WTC11 (cell line): ENCODE results near the gene TRPV5. TPM values are rescaled to one million over a fixed set of nuclear protein-coding genes. Genes with fewer than 3 reads are reported as not detected.

Experiments
- ATAC-seq: fragments of 200-7000 bp; cut with Tn5 transposase; 2 replicates; pipeline ENCODE4 v1.10.0; 2021; ENCODE audit warnings: mild to moderate bottlenecking, moderate library complexity
- CTCF ChIA-PET: fragments of 300-600 bp; sonication (Branson Sonifier 250); formaldehyde crosslinking; loops from one replicate; lab custom pipeline; 2021; ENCODE audit warnings: antibody characterized with exemption; lab: Charles Lee
- POLR2A ChIA-PET: fragments of 350-600 bp; sonication (Branson Sonifier 250); formaldehyde crosslinking; loops from one replicate; lab custom pipeline; 2021; ENCODE audit warnings: antibody characterized with exemption; lab: Charles Lee
- DNase-seq: peaks from one replicate; pipeline ENCODE4 v3.0.0; 2021; ENCODE audit warnings: low spot score
- H3K27ac Mint-ChIP-seq: 2 replicates; pipeline ENCODE4 v1.8.0; 2021; ENCODE audit warnings: mixed read lengths
- H3K27me3 Mint-ChIP-seq: 2 replicates; pipeline ENCODE4 v1.8.0; 2021; ENCODE audit warnings: low read depth, mild to moderate bottlenecking, moderate library complexity, mixed read lengths
- H3K36me3 Mint-ChIP-seq: 2 replicates; pipeline ENCODE4 v1.8.0; 2021; ENCODE audit warnings: mixed read lengths
- H3K4me1 Mint-ChIP-seq: 2 replicates; pipeline ENCODE4 v1.8.0; 2022; ENCODE audit warnings: mixed read lengths
- H3K4me3 Mint-ChIP-seq: 2 replicates; pipeline ENCODE4 v1.8.0; 2021; ENCODE audit warnings: mild to moderate bottlenecking, moderate library complexity, mixed read lengths
- H3K9me3 Mint-ChIP-seq: 2 replicates; pipeline ENCODE4 v1.8.0; 2021; ENCODE audit warnings: mixed read lengths
- ATF1 ChIP-seq: sonication (generic); formaldehyde crosslinking; IDR thresholded peaks from 2 replicates; pipeline ENCODE4 v1.8.1; 2023; ENCODE audit warnings: mild to moderate bottlenecking, moderate library complexity, missing genetic modification reagents
- CBFB ChIP-seq: sonication (generic); formaldehyde crosslinking; IDR thresholded peaks from 2 replicates; pipeline ENCODE4 v1.8.1; 2022; ENCODE audit warnings: mild to moderate bottlenecking, low read depth, missing genetic modification reagents
- ETV6 ChIP-seq: sonication (generic); formaldehyde crosslinking; IDR thresholded peaks from 2 replicates; pipeline ENCODE4 v1.8.1; 2022; ENCODE audit warnings: mild to moderate bottlenecking, missing genetic modification reagents
- GABPB1 ChIP-seq: sonication (generic); formaldehyde crosslinking; IDR thresholded peaks from 2 replicates; pipeline ENCODE4 v1.8.1; 2023; ENCODE audit warnings: mild to moderate bottlenecking, missing genetic modification reagents
- NR2C2 ChIP-seq: sonication (generic); formaldehyde crosslinking; IDR thresholded peaks from 2 replicates; pipeline ENCODE4 v1.8.0; 2022; ENCODE audit warnings: mild to moderate bottlenecking, missing genetic modification reagents
- NR3C1 ChIP-seq: sonication (generic); formaldehyde crosslinking; conservative IDR thresholded peaks from 2 replicates; pipeline ENCODE4 v1.8.1; 2023; ENCODE audit warnings: low read depth, mild to moderate bottlenecking, missing genetic modification reagents
- RORB ChIP-seq: fragments of 250-450 bp; sonication (Bioruptor Pico); IDR thresholded peaks from 2 replicates; pipeline ENCODE4 v1.9.0; 2021; ENCODE audit warnings: mild to moderate bottlenecking
- SMAD3 ChIP-seq: sonication (generic); formaldehyde crosslinking; IDR thresholded peaks from 2 replicates; pipeline ENCODE4 v1.8.0; 2022; ENCODE audit warnings: missing genetic modification reagents, mild to moderate bottlenecking, borderline replicate concordance
- SOX15 ChIP-seq: fragments of 250-450 bp; sonication (Bioruptor Pico); IDR thresholded peaks from 2 replicates; pipeline ENCODE4 v1.9.0; 2021; ENCODE audit warnings: mild to moderate bottlenecking
- TP53 ChIP-seq: sonication (generic); formaldehyde crosslinking; IDR thresholded peaks from 2 replicates; pipeline ENCODE4 v1.8.1; 2023; ENCODE audit warnings: mild to moderate bottlenecking, missing genetic modification reagents
- ZNF396 ChIP-seq: fragments of 250-450 bp; sonication (Bioruptor Pico); IDR thresholded peaks from 2 replicates; pipeline ENCODE4 v1.8.0; 2021; ENCODE audit warnings: mild to moderate bottlenecking, moderate library complexity, borderline replicate concordance
- ZNF423 ChIP-seq: fragments of 250-450 bp; sonication (Bioruptor Pico); IDR thresholded peaks from 2 replicates; pipeline ENCODE4 v2.1.2; 2022; ENCODE audit warnings: mild to moderate bottlenecking, moderate library complexity
- total RNA-seq: library from RNA; stranded (reverse); gene quantifications from 3 replicates; pipeline ENCODE4 v1.2.3, GENCODE V29; 2021
- TF ChIP-seq, protein P1 (sequence below): fragments of 250-450 bp; sonication (Bioruptor Pico); IDR thresholded peaks from 2 replicates; pipeline ENCODE4 v1.9.0; 2021; ENCODE audit warnings: mild to moderate bottlenecking, borderline replicate concordance
- TF ChIP-seq, protein P2 (sequence below): sonication (generic); formaldehyde crosslinking; conservative IDR thresholded peaks from 2 replicates; pipeline ENCODE4 v1.8.1; 2022; ENCODE audit warnings: mild to moderate bottlenecking, missing genetic modification reagents
- TF ChIP-seq, protein P3 (sequence below): sonication (generic); formaldehyde crosslinking; IDR thresholded peaks from 2 replicates; pipeline ENCODE4 v1.8.1; 2023; ENCODE audit warnings: mild to moderate bottlenecking, moderate library complexity, missing genetic modification reagents
- TF ChIP-seq, protein P4 (sequence below): fragments of 250-450 bp; sonication (Bioruptor Pico); IDR thresholded peaks from 2 replicates; pipeline ENCODE4 v2.1.2; 2022; ENCODE audit warnings: mild to moderate bottlenecking, moderate library complexity

TRPV5 gene
- total RNA-seq, 1 experiment from 2014 or later = not detected

DNA sequence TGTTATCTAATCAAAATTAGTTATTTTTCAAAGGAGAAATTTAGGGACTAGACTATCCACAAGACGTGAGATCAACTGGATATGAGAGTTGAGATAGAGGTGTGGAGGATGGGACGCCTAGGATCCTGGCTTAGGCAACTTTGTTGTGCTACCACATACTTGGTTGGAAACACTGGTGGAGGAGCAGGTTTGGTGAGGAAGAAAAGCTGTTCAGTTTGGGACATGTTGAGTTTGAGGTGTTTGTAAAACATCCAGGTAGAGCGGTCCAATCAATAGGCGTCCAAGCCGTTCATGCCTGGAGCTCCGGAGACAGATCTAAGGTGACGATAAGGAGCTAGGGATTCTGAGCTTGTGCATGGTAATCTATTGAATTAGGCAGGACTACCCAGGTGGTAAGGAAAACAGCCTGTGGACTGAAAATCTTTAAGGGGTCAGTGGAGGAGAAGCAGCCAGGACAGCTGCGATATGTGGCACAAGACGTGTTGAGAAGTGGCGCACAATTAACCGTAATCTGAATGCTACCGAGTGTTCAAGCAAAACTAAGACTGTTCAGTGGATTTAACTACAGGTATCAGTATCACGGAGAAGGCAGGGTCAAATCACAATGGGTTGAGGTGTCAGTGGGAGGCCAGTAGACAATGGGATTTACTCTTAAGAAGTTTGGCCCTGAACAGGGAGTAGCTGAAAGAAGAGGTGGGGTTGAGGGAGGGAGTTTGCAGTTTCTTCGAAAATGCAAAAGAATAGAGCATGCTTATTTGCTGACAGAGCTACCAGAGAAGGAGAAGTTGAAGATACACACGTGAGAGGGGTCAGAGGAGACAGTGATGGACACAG lies 31.9 kb downstream of the TRPV5 start (continued):
- TF ChIP-seq, protein P1, sequence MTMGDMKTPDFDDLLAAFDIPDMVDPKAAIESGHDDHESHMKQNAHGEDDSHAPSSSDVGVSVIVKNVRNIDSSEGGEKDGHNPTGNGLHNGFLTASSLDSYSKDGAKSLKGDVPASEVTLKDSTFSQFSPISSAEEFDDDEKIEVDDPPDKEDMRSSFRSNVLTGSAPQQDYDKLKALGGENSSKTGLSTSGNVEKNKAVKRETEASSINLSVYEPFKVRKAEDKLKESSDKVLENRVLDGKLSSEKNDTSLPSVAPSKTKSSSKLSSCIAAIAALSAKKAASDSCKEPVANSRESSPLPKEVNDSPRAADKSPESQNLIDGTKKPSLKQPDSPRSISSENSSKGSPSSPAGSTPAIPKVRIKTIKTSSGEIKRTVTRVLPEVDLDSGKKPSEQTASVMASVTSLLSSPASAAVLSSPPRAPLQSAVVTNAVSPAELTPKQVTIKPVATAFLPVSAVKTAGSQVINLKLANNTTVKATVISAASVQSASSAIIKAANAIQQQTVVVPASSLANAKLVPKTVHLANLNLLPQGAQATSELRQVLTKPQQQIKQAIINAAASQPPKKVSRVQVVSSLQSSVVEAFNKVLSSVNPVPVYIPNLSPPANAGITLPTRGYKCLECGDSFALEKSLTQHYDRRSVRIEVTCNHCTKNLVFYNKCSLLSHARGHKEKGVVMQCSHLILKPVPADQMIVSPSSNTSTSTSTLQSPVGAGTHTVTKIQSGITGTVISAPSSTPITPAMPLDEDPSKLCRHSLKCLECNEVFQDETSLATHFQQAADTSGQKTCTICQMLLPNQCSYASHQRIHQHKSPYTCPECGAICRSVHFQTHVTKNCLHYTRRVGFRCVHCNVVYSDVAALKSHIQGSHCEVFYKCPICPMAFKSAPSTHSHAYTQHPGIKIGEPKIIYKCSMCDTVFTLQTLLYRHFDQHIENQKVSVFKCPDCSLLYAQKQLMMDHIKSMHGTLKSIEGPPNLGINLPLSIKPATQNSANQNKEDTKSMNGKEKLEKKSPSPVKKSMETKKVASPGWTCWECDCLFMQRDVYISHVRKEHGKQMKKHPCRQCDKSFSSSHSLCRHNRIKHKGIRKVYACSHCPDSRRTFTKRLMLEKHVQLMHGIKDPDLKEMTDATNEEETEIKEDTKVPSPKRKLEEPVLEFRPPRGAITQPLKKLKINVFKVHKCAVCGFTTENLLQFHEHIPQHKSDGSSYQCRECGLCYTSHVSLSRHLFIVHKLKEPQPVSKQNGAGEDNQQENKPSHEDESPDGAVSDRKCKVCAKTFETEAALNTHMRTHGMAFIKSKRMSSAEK (CRISPR knock-in tag) = no peak
- TF ChIP-seq TP53 (CRISPR knock-in tag) (no peak), NR2C2 (CRISPR knock-in tag) (no peak), NR3C1 (no peak), ATF1 (CRISPR knock-in tag) (no peak), SMAD3 (CRISPR knock-in tag) (no peak), RORB (CRISPR knock-in tag) (no peak), ETV6 (CRISPR knock-in tag) (no peak), ZNF423 (no peak), GABPB1 (no peak), CBFB (CRISPR knock-in tag) (no peak), SOX15 (no peak)
- TF ChIP-seq, protein P2, sequence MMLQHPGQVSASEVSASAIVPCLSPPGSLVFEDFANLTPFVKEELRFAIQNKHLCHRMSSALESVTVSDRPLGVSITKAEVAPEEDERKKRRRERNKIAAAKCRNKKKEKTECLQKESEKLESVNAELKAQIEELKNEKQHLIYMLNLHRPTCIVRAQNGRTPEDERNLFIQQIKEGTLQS (CRISPR knock-in tag) = no peak
- TF ChIP-seq, protein P3, sequence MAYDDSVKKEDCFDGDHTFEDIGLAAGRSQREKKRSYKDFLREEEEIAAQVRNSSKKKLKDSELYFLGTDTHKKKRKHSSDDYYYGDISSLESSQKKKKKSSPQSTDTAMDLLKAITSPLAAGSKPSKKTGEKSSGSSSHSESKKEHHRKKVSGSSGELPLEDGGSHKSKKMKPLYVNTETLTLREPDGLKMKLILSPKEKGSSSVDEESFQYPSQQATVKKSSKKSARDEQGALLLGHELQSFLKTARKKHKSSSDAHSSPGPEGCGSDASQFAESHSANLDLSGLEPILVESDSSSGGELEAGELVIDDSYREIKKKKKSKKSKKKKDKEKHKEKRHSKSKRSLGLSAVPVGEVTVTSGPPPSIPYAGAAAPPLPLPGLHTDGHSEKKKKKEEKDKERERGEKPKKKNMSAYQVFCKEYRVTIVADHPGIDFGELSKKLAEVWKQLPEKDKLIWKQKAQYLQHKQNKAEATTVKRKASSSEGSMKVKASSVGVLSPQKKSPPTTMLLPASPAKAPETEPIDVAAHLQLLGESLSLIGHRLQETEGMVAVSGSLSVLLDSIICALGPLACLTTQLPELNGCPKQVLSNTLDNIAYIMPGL = no peak
- TF ChIP-seq, protein P4, sequence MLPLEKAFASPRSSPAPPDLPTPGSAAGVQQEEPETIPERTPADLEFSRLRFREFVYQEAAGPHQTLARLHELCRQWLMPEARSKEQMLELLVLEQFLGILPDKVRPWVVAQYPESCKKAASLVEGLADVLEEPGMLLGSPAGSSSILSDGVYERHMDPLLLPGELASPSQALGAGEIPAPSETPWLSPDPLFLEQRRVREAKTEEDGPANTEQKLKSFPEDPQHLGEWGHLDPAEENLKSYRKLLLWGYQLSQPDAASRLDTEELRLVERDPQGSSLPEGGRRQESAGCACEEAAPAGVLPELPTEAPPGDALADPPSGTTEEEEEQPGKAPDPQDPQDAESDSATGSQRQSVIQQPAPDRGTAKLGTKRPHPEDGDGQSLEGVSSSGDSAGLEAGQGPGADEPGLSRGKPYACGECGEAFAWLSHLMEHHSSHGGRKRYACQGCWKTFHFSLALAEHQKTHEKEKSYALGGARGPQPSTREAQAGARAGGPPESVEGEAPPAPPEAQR = no peak

DNA sequence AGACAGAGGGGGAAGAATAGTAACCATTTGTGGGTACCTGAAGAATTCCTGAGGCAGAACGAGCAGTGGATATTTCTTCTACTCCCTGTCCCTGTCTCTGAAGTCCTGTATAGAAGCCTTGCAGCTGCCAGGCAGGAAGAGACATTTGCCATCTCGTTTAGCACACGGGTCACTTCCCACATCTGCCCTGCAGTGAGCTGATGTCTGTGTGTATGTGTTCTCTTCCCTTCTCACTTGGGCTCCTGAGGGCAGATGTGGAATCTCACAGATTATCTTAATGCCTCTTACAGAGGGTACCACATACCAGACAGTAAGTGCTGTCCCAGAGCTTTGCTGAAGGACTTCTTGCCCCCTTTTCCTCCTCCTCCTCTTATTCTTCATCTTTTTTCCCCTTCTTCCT lies 33.9 kb downstream of the TRPV5 start:
- CTCF ChIA-PET = interaction anchor here (1.1 to 1.8 kb wide), 2 partner anchors 10 to 27 kb away, joined by 5 to 10 read pairs; no protein-coding TSS in a partner anchor
- H3K36me3 Mint-ChIP-seq = peaks cover 13% of the 10 kb centered on the region
- peaks cover 13% of the 10 kb centered on the region for H3K4me1 Mint-ChIP-seq
- H3K27ac Mint-ChIP-seq = no peak overlapping the region
- no peak for ATAC-seq
- DNase-seq = no peak
- no peak overlapping the region for H3K4me3 Mint-ChIP-seq
- POLR2A ChIA-PET = no interaction called here
- H3K9me3 Mint-ChIP-seq = peaks cover 26% of the 10 kb centered on the region
- peaks cover 7% of the 10 kb centered on the region for H3K27me3 Mint-ChIP-seq
- no peak for TF ChIP-seq ZNF396
- TF ChIP-seq NR2C2 (CRISPR knock-in tag) = no peak
